OCI-LY1 (cell line): ENCODE results near the gene DYNC1LI2.

Source experiments
- H2AFZ ChIP-seq: fragments of 200-600 bp; sonication (generic), shearing (Covaris generic); 2 replicates; pipeline ENCODE4 v1.6.0; 2014; ENCODE audit warnings: antibody characterized with exemption, mild to moderate bottlenecking, low read length
- H3F3A ChIP-seq: fragments of 200-600 bp; sonication (generic), shearing (Covaris generic); 2 replicates; pipeline ENCODE4 v1.6.0; 2014; ENCODE audit warnings: mild to moderate bottlenecking, antibody characterized with exemption, low read length, moderate library complexity; ENCODE audit not compliant: insufficient read depth
- H3K27ac ChIP-seq: fragments of 200-600 bp; sonication (generic); 2 replicates; pipeline ENCODE4 v1.5.1; 2014; ENCODE audit warnings: low read length, mixed run types, mild to moderate bottlenecking, low read depth; ENCODE audit not compliant: poor library complexity, severe bottlenecking
- H3K27me3 ChIP-seq: fragments of 200-600 bp; sonication (generic); 2 replicates; pipeline ENCODE4 v1.6.0; 2014; ENCODE audit warnings: antibody characterized with exemption, mild to moderate bottlenecking, low read length, moderate library complexity; ENCODE audit not compliant: insufficient read depth
- H3K36me3 ChIP-seq: fragments of 200-600 bp; sonication (generic); 2 replicates; pipeline ENCODE4 v1.6.1; 2014; ENCODE audit warnings: mild to moderate bottlenecking, antibody characterized with exemption, low read length, moderate library complexity, mixed read lengths; ENCODE audit not compliant: insufficient read depth
- H3K4me1 ChIP-seq: fragments of 200-600 bp; sonication (generic); 2 replicates; pipeline ENCODE4 v1.5.1; 2014; ENCODE audit warnings: mild to moderate bottlenecking, low read length, moderate library complexity; ENCODE audit not compliant: insufficient read depth, severe bottlenecking
- H3K4me2 ChIP-seq: fragments of 200-600 bp; sonication (generic), shearing (Covaris generic); 2 replicates; pipeline ENCODE4 v1.6.1; 2014; ENCODE audit warnings: low read length
- H3K4me3 ChIP-seq: fragments of 200-600 bp; sonication (generic); 2 replicates; pipeline ENCODE4 v1.5.1; 2014; ENCODE audit warnings: low read length, low read depth, mild to moderate bottlenecking, mixed read lengths; ENCODE audit not compliant: poor library complexity, severe bottlenecking
- H3K79me2 ChIP-seq: fragments of 200-600 bp; shearing (Covaris generic); 2 replicates; pipeline ENCODE4 v1.6.1; 2016; ENCODE audit warnings: mixed run types, low read length, mixed read lengths; ENCODE audit not compliant: insufficient read depth
- H3K9ac ChIP-seq: fragments of 200-600 bp; sonication (generic), shearing (Covaris generic); 2 replicates; pipeline ENCODE4 v1.6.1; 2014; ENCODE audit warnings: mild to moderate bottlenecking, low read length, mixed read lengths
- H3K9me2 ChIP-seq: fragments of 200-600 bp; sonication (generic), shearing (Covaris generic); 2 replicates; pipeline ENCODE4 v1.6.1; 2014; ENCODE audit warnings: low read depth, mild to moderate bottlenecking, low read length, mixed read lengths
- H3K9me3 ChIP-seq: fragments of 200-600 bp; shearing (Covaris generic); 2 replicates; pipeline ENCODE4 v1.6.1; 2014; ENCODE audit warnings: low read length, mixed read lengths
- H4K20me1 ChIP-seq: fragments of 200-600 bp; sonication (generic), shearing (Covaris generic); 2 replicates; pipeline ENCODE4 v1.6.0; 2016; ENCODE audit warnings: mild to moderate bottlenecking, low read length; ENCODE audit not compliant: insufficient read depth
- CTCF ChIP-seq: fragments of 200-600 bp; sonication (generic), shearing (Covaris generic); IDR thresholded peaks from 2 replicates; pipeline ENCODE4 v1.5.1; 2017; ENCODE audit warnings: mild to moderate bottlenecking, antibody characterized with exemption, low read length, moderate library complexity, mixed read lengths
- EZH2 ChIP-seq: fragments of 200-600 bp; sonication (generic), shearing (Covaris generic); IDR thresholded peaks from 2 replicates; pipeline ENCODE4 v1.8.0; 2017; ENCODE audit warnings: borderline replicate concordance, mixed run types, mild to moderate bottlenecking, antibody characterized with exemption, low read length, moderate library complexity, mixed read lengths

DYNC1LI2 gene

GRCh38 chr16:66682271-66682670 lies 69.1 kb downstream of the DYNC1LI2 start:
- Histone ChIP-seq H3K27me3 (no peaks in the 10 kb centered on the region; the same call in 1 of the 2 replicates), H2AFZ (no peak overlapping the region), H3K9me2 (no peaks in the 10 kb centered on the region), H3K4me3 (no peak overlapping the region), H3K9me3 (no peaks in the 10 kb centered on the region), H3K9ac (no peak overlapping the region), H3F3A (no peaks in the 10 kb centered on the region), H3K36me3 (no peaks in the 10 kb centered on the region), H4K20me1 (no peaks in the 10 kb centered on the region), H3K79me2 (no peaks in the 10 kb centered on the region), H3K4me1 (no peaks in the 10 kb centered on the region), H3K27ac (no peak overlapping the region), H3K4me2 (no peak overlapping the region)
- TF ChIP-seq CTCF (no peak), EZH2 (no peak)

DNA sequence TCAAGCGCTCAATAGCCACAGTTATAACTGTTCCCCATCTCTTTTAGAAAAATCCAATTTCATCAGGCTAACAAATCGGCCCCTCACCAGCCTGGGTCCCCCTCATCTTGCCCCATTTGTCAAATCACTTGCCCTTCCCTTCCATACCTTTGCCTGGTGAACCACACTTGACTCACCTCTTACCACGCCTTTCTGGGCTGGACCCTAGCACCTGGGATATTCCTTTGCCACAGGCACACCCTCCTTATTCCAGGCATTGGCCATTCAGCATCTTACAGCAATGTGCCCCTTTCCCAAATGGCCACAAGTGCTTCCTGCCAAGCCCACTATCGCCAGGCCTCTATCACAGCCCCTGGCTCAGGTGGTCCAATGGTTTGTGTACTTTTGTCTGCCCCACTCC lies 69.7 kb downstream of the DYNC1LI2 start:
- Histone ChIP-seq H3F3A (no peaks in the 10 kb centered on the region), H3K27ac (no peak overlapping the region), H3K27me3 (no peaks in the 10 kb centered on the region; the same call in 1 of the 2 replicates), H3K9ac (no peak overlapping the region), H3K79me2 (no peaks in the 10 kb centered on the region), H3K4me3 (no peak overlapping the region), H3K4me1 (no peaks in the 10 kb centered on the region), H3K9me2 (no peaks in the 10 kb centered on the region), H2AFZ (no peak overlapping the region), H3K4me2 (no peak overlapping the region), H3K9me3 (no peaks in the 10 kb centered on the region), H4K20me1 (no peaks in the 10 kb centered on the region), H3K36me3 (no peaks in the 10 kb centered on the region)
- no peak for TF ChIP-seq EZH2
- TF ChIP-seq CTCF = no peak

GRCh38 chr16:66678337-66678736 lies 73.1 kb downstream of the DYNC1LI2 start:
- Histone ChIP-seq H3K4me2 (no peak overlapping the region), H2AFZ (no peak overlapping the region), H3K27me3 (no peaks in the 10 kb centered on the region; the same call in 1 of the 2 replicates), H3K36me3 (no peaks in the 10 kb centered on the region), H3F3A (no peaks in the 10 kb centered on the region), H3K9me3 (no peaks in the 10 kb centered on the region), H3K4me3 (no peak overlapping the region), H4K20me1 (no peaks in the 10 kb centered on the region), H3K27ac (no peak overlapping the region), H3K4me1 (no peaks in the 10 kb centered on the region), H3K79me2 (no peaks in the 10 kb centered on the region), H3K9me2 (no peaks in the 10 kb centered on the region), H3K9ac (no peak overlapping the region)
- TF ChIP-seq EZH2 = no peak
- no peak for TF ChIP-seq CTCF
